NOMO-1 (cell line): ENCODE results near the gene RARA.
"Not testable (repeated sequence)": the region's sequence is repeated elsewhere in the genome, so short reads cannot be mapped to it uniquely, and the experiment has no call there.

ENCODE experiments used
- DNase-seq, 2 experiments: peaks; one replicate each; lab custom pipeline; 2025; ENCODE audit not compliant: unreplicated experiment in 2 of 2; lab: John Stamatoyannopoulos, UW

The RARA gene

DNA sequence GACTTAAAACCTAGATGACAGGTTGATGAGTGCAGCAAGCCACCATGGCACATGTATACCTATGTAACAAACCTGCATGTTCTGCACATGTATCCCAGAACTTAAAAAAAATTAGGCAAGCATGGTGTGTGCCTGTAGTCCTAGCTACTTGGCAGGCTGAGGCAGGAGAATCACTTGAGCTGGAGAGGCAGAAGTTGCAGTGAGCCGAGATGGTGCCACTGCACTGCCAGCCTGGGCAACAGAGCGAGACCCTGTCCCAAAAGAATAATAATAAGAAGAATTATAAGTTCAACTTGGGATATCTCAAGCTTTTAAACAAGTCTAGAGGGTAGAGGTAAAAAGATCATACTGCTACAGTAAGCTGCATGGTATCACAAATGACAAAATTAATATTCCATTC, 11.5 kb upstream of the RARA start:
- DNase-seq, result no peak

DNA sequence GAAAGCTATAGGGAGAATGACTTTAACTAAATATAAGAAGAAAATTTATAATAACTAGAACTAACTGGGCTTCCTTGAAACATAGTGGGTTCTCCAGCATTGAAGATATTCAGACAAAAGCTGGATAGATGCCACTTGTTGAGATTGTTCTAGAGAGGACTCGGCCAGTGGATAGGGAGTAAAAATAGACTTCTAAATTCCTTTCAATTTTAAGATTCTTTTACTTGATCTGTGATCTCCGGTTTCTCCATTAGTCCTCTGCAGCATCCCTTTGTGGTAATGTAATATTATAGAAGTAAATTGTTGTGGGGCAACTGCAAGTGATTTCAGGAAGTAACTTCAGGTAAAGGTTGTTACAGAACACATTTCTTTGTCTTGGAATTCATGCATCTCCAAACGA, 10.3 kb upstream of the RARA start:
- DNase-seq, result no peak

DNA sequence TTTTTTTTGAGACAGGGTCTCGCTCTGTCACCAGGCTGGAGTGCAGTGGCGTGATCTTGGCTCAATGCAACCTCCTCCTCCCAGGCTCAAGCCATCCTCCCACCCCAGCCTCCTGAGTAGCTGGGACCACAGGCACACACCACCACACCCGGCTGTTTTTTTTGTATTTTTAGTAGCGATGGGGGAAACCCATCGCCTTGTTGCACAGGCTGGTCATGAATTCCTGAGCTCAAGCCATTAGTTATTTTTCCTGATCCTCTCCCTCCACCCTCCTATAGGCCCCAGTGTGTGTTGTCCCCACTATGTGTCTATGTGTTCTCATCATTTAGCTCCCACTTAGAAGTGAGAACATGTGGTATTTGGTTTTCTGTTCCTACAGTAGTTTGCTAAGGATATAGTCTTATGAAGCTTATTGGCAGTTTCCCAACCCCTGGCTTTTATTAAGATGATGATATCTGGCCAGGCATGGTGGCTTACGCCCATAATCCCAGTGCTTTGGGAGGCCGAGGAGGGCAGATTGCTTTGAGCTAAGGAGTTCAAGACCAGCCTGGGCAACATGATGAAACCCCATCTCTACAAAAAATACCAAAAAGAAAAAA, 9.7 kb upstream of the RARA start:
- DNase-seq, result not testable (repeated sequence)

GRCh38 chr17:40301315-40301714, 7.7 kb upstream of the RARA start:
- no peak for DNase-seq

DNA sequence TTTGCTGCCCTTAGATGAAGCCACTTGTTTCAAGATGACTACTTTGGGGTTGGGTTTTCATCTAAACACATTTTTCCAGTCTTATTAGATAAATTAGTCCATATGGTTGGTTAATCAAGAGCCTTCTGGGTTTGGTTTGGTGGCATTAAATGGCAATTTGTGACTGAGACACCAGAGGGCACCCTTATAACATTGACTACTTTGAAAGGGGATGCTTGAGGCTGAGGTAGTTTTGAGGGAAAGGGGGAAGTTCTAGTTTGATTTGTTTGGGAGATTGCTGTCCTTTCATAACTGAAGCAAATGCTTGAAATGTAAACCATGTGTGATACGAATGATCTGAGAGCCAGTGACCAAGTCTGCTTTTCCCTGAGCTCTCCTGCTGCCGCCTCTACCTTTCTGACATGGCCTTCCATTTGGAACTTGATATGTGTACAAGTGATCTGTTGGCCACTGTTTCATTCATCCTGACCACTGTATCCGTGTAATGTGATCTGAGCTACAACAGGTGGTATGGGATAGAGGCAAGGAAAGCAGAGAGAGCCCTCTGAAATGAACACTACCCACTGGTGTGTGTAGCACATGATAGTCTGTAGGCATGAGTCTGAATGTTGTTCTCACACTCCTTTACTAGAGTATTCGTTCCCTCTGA, 5.8 kb upstream of the RARA start:
- DNase-seq, result peak; percentile 58 to 68

GRCh38 chr17:40303708-40304551, 5.0 kb upstream of the RARA start:
- DNase-seq, result no peak

GRCh38 chr17:40304552-40304863, 4.5 kb upstream of the RARA start:
- DNase-seq, result not testable (repeated sequence)

- DNase-seq, result not testable (repeated sequence)
These were observed 4.1 kb upstream of the RARA start for GRCh38 chr17:40304866-40305265.

DNA sequence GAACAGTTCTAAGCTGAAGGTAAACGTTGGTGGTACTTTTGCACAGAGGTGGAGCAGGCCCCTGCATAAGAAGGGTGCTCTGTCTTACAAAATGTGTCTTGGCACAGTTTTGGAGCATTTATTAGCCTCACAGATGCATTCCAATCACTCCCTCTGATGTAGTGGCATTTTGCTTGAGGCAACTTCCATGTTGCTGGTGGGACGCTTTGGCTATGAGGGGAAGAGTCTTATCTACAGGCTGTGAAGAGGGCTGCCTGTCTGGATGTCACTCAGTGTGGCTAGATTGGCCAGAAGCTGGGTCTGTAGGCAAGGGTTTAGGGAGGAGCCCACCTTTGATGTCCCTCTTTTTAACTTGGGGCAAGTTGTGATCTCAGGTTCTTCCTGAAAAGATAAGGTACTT, 2.6 kb upstream of the RARA start:
- no peak for DNase-seq

GRCh38 chr17:40307001-40307730, 1.8 kb upstream of the RARA start:
- no peak for DNase-seq

GRCh38 chr17:40307740-40308239, 1.2 kb upstream of the RARA start:
- peak in 1 of 2 experiments; percentile 22 for DNase-seq

GRCh38 chr17:40309949-40310510, 1.1 kb downstream of the RARA start:
- no peak for DNase-seq

DNA sequence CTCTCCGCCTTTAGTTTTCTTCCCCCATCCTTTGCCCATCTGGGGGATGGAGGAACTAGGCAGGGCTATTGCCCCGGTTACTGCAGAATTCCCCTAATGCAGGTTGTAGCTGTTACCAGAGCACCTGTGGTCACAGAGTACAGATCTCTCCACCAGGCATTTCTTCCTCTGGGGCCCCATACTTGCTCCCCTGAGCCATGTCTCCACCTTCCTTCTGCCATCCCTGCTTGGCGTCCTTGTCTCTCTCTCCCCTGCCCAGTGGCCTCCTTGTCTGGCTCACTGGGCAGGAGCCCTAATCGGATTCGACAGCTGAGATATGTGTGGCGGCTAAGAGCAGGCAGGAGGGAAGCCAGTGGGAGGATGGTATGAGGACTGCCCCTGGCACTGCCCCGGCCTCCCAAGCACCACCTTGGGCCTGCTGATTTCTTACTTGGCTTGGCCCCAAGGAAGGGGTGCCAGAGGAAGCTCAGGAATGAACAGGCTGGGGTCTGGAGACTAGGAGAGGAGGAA, 2.0 kb downstream of the RARA start:
- no peak for DNase-seq

- DNase-seq, result no peak
These were observed 2.6 kb downstream of the RARA start for GRCh38 chr17:40311575-40311974.

GRCh38 chr17:40312131-40312731, 3.3 kb downstream of the RARA start:
- no peak for DNase-seq

- DNase-seq, result no peak
These were observed 4.1 kb downstream of the RARA start for GRCh38 chr17:40312893-40313667.

- DNase-seq, result no peak
These were observed 4.9 kb downstream of the RARA start for GRCh38 chr17:40313668-40314583.

GRCh38 chr17:40314584-40314956, 5.6 kb downstream of the RARA start:
- peak; percentile 23 to 39 for DNase-seq
